Endothelial cell of umbilical vein (primary cell): ENCODE measurements around the gene TNPO1.

Experiments
- CTCF ChIP-seq, 2 donors: IDR thresholded peaks; 1 replicate in 1 of 2; 2 replicates in 1 of 2; pipeline ENCODE4 v1.5.1; 2011; ENCODE audit warnings: low read length in 2 of 2, mild to moderate bottlenecking in 2 of 2, moderate library complexity in 2 of 2, control low read depth in 1 of 2, inconsistent platforms in 1 of 2, low read depth in 1 of 2; ENCODE audit not compliant: insufficient read depth in 1 of 2; ENCODE audit errors: extremely low read depth in 1 of 2
- EZH2 ChIP-seq: IDR thresholded peaks from 2 replicates; pipeline ENCODE4 v1.6.1; 2012; ENCODE audit warnings: borderline replicate concordance, low read depth, mild to moderate bottlenecking, moderate library complexity, low read length, inconsistent platforms; ENCODE audit not compliant: severe bottlenecking
- POLR2A ChIP-seq: IDR thresholded peaks from 2 replicates; pipeline ENCODE4 v1.6.1; 2012; ENCODE audit warnings: low read depth, mild to moderate bottlenecking, control low read depth, low read length

DNA sequence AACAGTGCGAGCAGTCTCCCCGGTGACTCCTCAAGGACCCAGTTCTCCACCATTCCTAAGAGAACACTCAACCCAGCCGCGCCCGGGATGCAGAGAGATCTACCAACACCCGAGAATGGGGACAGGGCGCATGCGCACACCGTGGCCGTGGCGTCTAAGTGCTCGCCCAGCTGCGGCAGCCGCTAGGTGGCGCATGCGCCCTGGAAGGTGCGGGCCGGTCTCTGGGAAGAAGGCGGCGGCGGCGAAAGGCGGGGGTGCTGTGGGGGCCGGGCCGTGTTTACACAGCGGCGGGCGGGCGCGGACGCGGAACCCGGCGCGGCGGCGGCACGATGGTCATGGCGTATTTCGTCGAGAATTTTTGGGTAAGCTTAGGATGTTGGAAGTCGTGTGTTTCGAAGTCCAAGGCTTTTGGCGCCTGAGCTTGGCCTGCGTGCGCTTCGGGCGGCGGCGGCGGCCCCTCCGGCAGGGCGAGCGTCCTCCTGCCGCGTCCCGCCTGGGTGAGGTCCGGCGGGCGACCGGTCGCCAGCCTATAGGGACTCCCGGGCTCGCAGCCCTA, 139.4 kb downstream of the TNPO1 start, which contains the start of gene FCHO2:
- TF ChIP-seq CTCF (IDR thresholded peaks at IDR 0.05; ENCODE audit: extremely low read depth in 1 of 2, insufficient read depth in 1 of 2, low read depth in 1 of 2, low read length in 2 of 2) = peak; percentile 78 to 88
- peak; percentile 61 for TF ChIP-seq POLR2A
- no peak for TF ChIP-seq EZH2
